RPMI7951 (cell line): ENCODE measurements around the gene NUP188. TPM values are rescaled to one million over a fixed set of nuclear protein-coding genes. Genes with fewer than 3 reads are reported as not detected.
"Not testable (repeated sequence)": the region's sequence is repeated elsewhere in the genome, so short reads cannot be mapped to it uniquely, and the experiment has no call there.

Source experiments
- DNase-seq: peaks from one replicate; pipeline ENCODE4 v3.0.0-alpha.2; 2012; ENCODE audit warnings: low read depth
- total RNA-seq: library from RNA; depleted of rRNA; stranded (reverse); fragments of >200 nt; shearing (Covaris generic); gene quantifications from 2 replicates; pipeline ENCODE4 v1.2.3, GENCODE V29; 2014

NUP188 gene
- total RNA-seq, 1 experiment from 2014 or later = 33.4 TPM

DNA sequence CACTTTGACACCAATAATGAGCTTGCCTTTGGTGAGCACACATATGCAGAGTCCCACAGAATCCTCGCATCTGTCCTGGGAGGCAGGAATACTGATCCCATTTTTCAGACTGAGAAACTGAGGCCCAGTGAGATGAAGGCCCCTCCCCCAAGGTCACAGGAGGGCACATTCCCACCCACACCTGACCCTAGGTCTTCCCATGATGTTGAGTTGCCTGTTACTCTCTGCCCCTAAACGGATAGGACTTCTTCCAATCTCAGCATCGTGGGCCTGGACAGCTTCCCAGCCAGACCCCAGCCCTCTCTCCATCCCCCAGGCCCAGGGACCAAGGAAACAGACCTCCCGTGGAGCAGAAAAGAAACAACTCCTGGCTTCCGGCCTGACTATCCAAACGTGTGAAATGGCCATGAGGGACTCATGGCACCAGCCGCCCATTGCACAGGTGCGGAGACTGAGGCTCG, 79.8 kb downstream of the NUP188 start:
- no peak for DNase-seq

DNA sequence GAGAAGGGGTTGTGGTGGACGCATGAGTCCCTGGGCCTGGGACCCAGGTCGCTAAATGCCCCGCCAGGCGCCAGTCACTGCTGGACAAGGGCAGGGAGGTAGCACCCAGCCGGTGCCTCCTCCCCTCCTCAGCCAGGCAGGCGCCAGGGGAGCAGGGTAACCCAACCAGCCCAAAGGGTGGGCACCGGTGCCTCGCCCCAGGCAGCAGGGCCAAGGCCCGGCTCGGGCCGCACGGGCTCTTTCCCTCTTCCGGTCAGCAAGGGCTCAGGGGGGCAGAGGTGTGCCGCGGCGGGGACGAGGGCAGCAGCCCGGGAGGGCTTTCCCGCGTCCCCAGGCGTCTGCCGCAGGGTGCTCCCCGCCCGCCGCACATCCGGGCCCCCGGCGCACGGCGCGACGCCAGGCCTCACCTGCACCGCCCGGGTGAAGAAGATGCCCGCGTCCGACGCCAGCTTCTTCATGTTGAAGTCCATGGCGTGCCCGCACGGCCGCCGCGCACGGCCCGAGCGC, 80.2 kb downstream of the NUP188 start:
- DNase-seq = peak; percentile 31

DNA sequence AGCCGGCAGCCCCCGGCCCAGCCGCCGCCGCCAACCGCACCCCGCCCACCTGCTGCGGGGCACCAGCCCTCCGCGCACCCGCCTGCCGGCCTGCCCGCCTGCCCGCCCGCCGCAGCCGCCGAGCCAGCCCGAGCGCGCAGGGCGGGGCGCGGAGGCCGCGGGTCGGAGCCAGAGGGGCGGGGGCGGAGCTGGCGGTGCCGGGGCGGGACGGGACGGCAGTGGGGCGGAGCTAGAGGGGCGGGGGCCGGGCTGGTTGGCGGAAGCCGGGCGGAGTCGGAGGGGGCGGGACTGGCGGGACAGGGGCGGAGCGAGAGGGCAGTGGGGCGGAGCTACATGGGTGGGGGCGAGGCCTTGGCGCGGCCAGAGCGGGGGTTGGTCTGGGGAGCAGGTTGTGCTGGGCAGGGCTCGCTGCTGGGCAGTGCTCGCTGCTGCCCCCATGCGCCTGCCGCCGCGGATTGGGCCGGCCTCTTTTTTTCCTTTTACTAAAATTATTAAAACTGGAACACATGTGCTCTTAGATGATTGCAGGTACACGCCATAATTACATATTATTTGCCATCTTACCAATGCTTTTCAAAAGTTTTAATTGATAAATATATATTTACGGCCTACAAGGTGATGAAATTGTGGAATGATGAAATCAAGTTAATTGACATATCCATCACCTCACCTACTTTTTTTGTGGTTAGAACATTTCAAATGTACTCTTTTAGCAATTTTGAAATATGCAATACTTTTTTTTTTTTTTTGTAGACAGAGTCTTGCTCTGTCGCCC, 80.9 kb downstream of the NUP188 start, which contains the start of gene SH3GLB2:
TSS of gene SH3GLB2 (minus strand) at position 140 of the 775 bp plus-strand sequence. CDS start 177 bp downstream, outside the sequence.
- peak; percentile 81 for DNase-seq

DNA sequence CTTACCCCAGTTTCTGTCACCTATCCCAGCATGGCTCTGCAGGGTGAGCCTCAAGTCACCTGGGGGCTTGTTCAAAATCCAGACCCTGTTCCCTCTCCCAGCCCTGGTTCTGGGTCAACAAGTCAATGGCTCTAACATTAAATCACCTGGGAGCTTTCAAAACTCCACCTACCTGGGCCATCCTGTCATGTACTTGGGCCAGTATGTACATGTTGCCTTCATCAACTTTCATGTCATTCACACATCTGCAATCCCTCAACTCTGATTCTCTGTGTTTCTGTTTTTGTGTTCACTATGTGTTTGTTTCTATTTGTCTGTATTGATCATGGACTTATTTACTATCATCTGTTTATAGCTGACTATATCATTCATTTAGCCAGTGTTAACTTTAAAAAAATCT, 82.7 kb downstream of the NUP188 start:
- no peak for DNase-seq

DNA sequence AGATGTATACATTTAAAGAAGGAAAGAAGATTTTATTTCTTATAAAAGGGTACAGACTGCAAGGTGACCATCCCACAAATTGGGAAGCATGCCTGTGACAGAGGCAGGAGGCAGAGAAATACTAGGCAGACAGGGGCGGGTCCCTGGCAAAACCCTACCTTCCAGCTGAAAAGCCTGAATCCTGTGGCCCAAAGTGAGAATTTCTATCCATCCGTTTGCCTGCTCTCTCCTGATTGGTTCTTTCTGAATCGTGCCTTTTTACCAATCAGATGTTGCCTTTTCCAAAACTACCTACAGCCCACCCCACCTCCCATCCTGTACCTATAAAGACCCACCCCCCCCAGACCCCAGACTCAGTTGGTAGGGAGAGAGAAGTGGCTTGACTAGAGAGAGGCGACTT, 84.0 kb downstream of the NUP188 start:
- DNase-seq = no peak

DNA sequence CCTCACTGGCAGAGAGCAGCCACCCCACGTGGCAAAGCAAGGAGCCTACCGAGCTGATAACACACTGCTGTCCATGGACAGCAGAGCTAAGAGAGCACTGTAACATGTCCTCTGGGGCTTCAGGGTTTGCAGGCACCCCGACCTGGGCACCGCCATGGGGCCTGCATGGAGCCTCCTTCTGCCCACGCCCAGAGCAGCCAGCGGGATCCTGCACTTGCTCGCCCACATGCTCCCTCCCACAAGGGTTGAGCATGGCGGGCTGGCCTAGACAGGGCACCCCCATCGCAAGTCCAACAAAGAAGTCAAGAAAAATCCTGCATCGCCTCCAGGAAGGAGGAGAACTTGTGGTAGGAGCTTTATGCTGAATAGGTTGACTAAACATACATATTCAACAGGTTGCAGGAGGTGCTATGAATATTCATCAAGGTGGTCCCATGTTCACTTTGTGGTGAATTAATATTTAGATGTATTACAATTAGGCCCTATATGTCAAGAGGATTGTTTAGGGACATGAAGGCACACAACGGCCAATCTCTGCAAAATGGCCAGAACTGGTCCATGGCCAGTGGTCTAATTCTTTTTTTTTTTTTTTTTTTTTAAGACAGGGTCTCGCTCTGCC, 85.2 kb downstream of the NUP188 start:
- no peak for DNase-seq

DNA sequence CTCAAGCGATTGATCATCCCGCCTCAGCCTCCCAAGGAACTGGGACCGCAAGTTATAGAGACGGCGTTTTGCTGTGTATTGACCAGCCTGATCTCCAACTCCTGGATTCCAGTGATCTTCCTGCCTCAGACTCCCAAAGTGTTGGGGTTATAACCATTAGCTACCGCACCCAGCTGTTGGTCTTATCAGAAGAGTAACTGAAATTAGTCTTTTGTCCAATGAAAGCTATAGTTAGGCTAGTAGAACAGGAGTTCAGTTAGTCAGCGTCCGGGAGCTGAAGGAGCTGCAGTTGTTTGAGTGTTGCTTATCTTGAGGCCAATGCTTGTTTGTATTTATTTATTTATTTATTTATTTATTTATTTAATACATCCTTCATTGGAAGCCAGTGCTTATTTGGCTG, 85.7 kb downstream of the NUP188 start:
- DNase-seq = no peak

DNA sequence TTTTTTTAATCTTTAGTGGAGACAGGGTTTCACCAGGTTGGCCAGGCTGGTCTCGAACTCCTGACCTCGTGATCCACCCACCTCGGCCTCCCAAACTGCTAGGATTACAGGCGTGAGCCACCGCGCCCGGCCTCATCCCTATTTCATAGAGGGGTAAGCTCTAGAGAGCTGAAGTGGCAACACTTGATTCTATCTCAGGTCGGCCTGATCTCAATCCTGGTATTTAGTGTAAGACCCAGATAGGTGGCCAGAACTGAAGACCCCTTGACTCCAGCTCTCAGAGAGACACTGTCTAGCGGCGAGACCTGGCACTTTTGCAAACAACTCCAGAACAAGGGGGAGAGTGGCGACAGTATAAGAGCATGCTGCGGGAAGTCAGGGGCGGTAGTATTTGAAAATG, 88.3 kb downstream of the NUP188 start:
- not testable (repeated sequence) for DNase-seq

DNA sequence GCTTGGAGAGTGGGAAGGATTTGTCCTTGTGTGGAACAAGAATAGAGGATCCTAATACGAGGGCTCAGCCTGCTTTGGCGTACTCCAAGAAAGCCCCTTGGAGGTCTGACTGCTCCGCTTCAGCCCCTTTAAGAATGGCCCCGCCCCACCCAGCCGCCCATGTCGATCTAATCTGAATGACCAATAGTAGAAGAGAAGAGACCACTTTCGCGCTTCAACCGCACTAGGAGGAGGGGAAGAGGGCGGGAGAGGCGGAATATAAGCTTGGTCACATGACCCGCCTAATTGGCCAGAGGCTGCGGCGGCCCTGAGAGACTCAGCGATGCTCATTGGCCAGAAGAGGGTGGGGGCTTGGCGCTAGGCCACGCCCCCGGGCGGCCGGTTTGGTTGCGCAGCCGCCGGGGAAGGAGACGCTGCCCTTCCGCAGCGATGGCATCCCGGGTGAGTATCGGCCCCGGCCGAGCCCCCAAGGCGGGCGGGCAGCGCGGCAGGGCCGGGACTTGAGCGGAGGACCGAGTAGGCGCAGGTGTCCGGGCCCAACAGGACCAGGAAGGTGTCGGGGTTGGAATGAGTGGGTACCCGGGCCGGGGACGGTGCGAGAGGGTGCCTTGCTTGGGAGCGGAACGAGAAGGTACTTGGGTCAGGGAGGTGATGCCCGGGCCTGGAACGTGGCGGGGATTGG, 88.9 kb downstream of the NUP188 start, which contains the start of gene MIGA2:
TSS of gene MIGA2 (plus strand) at position 386 of the 682 bp plus-strand sequence. CDS start 3,969 bp downstream, outside the sequence.
- DNase-seq = peak; percentile 99

DNA sequence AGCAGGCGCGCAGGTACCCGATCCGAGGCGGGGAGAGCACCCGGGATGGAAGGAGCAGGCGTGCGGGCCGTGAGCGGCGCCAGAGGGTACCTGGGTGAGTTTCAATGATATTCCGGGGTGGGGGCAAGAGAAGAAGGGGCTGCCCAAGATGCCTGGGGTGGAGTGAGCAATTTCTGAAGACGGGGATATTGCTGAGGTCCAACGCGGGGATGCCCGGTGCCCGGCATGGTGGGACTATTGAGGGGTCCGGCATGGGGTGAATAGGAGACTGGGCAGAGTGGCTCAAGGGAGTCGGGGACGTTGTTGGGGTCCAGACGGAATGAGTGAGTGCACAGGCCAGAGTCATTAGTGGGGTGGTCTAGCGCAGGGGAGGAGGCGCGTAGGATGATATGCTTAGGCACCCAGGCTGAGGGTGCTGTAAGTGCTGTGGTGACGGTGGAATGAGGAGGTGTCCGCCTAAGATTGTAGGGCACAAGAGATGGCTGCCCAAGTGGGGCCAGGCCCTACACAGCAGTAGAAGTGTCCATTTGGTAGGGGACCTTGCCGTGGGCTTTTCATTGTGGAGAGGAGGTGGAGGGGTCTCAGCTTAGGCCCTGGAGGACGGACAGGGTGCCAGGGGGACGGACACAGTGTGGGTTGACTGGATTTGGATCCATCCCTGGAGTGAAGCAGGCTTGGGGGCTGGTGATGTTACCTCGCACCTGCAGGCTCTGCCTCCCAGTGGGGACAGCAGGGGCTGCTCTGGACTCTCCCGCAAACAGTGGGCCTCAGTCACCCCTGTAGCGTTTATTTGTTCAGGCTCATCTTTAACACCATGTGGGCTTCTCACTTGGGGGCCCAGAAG, 89.6 kb downstream of the NUP188 start:
- no peak for DNase-seq

DNA sequence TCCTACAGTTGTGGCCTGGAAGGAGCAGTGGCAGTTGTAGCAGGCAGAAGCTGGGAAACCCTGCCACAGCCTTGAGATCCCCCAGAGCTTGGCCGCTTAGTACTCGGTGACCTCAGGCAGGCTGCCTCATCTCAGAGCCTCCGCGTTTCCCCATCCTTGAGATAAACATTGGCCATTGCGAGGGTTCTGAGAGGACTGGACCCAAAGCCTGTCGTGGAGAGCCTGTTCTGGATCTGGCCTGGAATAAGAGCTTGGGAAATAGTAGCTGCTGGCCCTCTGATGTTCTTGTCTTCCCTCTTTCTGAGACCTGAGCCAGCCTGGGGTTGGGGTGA, 90.2 kb downstream of the NUP188 start:
- DNase-seq = no peak

DNA sequence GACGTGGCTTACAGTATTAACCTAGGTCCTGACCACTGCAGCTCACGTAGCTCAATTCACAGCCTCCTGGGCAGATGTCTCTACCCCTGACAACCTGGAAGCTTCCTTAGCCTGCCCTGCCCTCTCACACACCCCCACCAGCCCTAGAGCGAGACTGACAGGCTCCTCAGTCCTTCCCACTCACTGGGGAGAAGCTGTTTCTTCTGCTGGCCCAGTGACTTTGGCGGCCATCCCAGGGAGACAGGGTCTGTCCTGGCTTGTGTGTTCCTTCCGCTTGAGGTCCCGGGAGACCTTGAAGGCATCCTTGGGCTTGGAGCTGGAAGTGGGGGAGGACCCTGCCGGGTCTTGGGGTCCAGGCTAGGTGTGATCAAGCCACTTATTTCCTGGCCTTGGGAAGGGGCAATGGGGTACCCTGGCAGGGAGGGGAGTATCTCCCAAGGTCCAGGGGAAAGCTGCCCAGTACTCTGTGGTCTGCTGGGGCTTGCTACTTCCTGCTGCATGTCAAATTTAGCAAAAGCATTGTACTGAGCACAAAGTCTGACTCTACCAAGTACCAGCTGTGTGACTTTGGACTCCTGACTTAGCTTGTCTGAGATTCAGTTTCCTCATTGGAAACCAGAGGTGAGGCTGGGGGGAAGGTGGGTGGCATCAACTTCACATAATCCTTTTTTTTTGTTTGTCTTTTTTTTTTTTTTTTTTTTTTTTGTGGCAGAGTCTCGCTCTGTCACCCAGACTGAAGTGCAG, 90.8 kb downstream of the NUP188 start:
- DNase-seq = no peak

DNA sequence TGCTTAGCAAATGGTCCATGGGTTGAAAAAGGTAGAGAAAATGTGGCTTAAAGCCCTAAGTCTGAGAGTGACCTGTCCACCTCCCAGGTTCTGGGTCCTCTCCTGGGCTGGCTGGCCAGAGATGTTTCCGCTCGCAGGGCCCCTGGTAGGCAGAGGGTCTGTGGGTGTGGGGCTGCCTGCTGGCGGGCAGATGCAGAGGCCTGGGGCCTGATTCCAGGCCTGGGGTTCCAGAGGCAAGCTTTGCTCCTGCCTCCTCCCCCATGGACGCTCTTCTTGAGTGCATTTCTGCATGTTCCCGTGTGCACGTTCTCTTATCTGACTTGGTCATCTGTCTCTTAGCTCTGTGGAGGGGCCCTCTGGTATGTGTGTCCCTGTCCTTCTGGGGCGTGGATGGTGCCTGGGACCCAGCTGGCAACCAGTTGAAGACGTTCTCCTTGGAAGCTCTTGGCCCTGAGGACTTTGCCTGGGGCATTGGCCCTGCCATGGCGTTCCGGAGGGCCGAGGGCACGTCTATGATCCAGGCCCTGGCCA, 92.7 kb downstream of the NUP188 start:
- no peak for DNase-seq

DNA sequence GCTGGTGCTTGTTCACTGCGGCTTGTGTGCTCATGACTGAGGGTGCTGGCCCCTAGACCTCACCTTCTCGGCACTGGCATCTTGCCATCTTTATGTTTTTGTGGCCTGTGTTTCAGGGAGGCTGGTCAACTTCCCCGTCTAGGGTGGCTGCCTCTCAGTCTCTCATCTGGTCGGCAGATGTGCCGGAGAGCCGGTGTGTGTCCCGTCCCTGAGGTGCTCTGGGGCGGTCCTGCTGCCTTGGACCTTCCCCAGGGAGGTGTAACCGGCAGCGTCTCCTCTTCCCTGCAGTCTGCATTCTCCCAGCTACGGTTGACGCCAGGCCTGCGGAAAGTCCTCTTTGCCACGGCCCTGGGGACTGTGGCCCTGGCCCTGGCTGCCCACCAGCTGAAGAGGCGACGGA, 94.5 kb downstream of the NUP188 start:
- DNase-seq = no peak

DNA sequence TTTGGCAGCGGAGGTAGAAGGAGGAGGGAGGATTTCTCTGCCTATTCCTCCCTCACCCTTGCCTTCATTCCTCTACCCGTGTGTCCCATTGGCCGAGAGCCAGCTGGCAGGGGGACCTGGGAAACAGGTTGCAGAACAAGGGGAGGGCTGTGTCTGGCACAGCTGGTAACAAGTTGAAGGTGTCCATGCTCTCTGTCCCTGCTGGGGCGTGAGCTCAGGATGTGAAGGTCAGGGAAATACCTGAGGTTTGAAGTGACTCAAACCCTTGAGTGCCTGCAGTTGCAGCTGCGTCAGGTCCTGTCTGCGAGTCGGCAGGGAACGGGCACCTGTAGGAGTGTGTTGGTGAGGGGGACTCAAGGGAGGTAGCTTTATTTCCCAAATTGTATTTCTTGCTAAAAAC, 105.1 kb downstream of the NUP188 start:
- no peak for DNase-seq

DNA sequence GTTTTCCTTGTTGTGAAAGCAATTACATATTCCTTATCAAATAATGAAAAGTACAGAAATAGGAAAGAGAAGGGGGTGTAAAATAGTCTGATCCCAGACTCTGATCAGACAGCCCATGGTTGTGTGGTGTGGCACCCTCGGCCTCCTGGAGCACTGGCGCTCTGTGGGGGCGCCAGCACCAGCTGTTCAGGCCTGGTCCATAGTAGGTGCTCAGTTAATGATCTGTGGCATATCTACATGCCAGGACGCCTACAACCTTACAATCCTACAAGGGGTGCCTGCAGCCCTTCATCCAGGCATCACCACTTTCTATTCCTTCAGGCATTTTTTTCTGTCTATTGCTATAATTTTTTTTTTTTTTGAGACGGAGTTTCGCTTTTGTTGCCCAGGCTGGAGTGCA, 105.5 kb downstream of the NUP188 start:
- DNase-seq = no peak

DNA sequence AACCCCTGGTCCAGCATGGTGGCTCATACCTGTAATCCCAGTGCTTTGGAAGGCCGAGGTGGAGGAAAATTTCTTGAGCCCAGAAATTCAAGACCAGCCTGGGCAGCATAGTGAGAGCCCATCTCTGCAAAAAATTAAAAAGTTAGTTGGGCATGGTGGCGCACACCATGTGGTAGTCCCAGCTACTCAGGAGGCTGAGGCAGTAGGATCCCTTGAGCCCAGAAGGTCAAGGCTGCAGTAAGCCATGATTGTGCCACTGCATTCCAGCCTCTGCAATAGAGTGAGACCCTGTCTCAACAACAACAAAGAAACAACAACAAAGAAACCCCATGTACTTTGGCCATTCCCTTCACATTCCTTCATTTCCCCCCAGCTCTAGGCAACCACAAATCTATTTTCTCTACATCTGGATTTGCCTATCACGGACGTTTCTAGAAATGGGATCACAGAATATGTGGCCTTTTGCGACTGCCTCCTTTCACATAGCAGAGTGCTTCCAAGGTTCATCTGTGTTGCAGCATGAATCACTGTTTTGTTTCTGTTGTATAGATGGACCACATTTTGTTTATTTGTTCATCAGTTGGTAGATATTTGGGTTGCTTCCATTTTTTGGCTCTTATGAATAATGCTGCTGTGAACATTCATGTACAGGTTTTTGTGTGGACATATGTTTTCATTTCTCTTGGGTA, 106.8 kb downstream of the NUP188 start:
- DNase-seq = no peak
